Activated T-cell treated with anti-CD3 and anti-CD28 coated beads for 4 hours (primary cell): Measurements from ENCODE around the gene PABPN1.

ENCODE experiments used
- DNase-seq: peaks from one replicate; pipeline ENCODE4 v3.0.0-alpha.2; 2020

Gene PABPN1

GRCh38 chr14:23359167-23359626 lies 37.9 kb downstream of the PABPN1 start:
- no peak for DNase-seq

GRCh38 chr14:23359722-23360447 lies 38.6 kb downstream of the PABPN1 start:
- DNase-seq, result no peak

GRCh38 chr14:23360496-23360895 lies 39.2 kb downstream of the PABPN1 start:
- no peak for DNase-seq

GRCh38 chr14:23361320-23361719 lies 40.1 kb downstream of the PABPN1 start:
- no peak for DNase-seq

- DNase-seq, result no peak
Observed at GRCh38 chr14:23361763-23362162, 40.5 kb downstream of the PABPN1 start.

GRCh38 chr14:23362200-23362599 lies 40.9 kb downstream of the PABPN1 start:
- DNase-seq, result no peak

GRCh38 chr14:23364164-23365035 lies 43.1 kb downstream of the PABPN1 start:
- DNase-seq, result no peak

GRCh38 chr14:23365036-23365731 lies 43.9 kb downstream of the PABPN1 start, which contains the start of gene EFS:
EFS (minus strand) TSS chr14:23365172; CDS start chr14:23365025, 147 bp downstream.
- no peak for DNase-seq

- no peak for DNase-seq
Observed at GRCh38 chr14:23365732-23366425, 44.6 kb downstream of the PABPN1 start.

- DNase-seq, result no peak
Observed at GRCh38 chr14:23366426-23366921, 45.2 kb downstream of the PABPN1 start.

- no peak for DNase-seq
Observed at GRCh38 chr14:23370221-23370620, 49.0 kb downstream of the PABPN1 start.

- no peak for DNase-seq
Observed at GRCh38 chr14:23371865-23372264, 50.6 kb downstream of the PABPN1 start.

- DNase-seq, result no peak
Observed at GRCh38 chr14:23372509-23372908, 51.3 kb downstream of the PABPN1 start, which contains the start of gene IL25. IL25 (plus strand) TSS chr14:23372809.

- no peak for DNase-seq
Observed at GRCh38 chr14:23373041-23373440, 51.8 kb downstream of the PABPN1 start.
